Measurements from ENCODE around the gene SGCD.

The SGCD gene

DNA sequence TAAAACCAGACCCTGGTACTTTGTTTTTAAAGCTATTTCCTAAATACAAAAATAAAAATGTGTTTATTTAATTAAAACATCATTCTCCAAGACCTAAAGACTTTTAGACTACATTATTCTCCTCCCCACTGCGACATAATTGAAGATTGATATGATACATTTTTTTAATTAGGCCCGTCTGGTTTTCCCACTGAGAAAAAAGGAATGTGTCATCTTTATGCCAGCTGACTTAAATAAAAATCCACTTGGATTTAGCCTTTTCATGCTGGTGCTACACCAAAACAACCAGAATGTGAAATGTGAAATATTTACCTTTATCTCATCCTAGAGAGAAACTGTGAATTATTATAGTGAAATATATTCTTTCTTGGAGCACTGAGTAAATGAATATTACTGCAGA lies 367.6 kb downstream of the SGCD start:
- no peak for DNase-seq (ENCODE audit: extremely low spot score)
- TF ChIP-seq ARNT (IDR thresholded peaks at IDR 0.05) (no peak), FOXA1 (IDR thresholded peaks at IDR 0.05) (no peak), BHLHE40 (IDR thresholded peaks at IDR 0.05; ENCODE audit: borderline replicate concordance) (no peak), HDGF (IDR thresholded peaks at IDR 0.05; ENCODE audit: borderline replicate concordance) (no peak), LEF1 (IDR thresholded peaks at IDR 0.05; ENCODE audit: borderline replicate concordance) (no peak), ELF4 (IDR thresholded peaks at IDR 0.05) (no peak), CTBP1 (IDR thresholded peaks at IDR 0.05; ENCODE audit: borderline replicate concordance) (no peak), SP1 (IDR thresholded peaks at IDR 0.05) (no peak), SUZ12 (IDR thresholded peaks at IDR 0.05) (no peak), NFRKB (IDR thresholded peaks at IDR 0.05) (no peak), FOXM1 (IDR thresholded peaks at IDR 0.05; ENCODE audit: borderline replicate concordance) (no peak), ZNF384 (IDR thresholded peaks at IDR 0.05) (no peak), FOXK2 (IDR thresholded peaks at IDR 0.05) (no peak), TARDBP (IDR thresholded peaks at IDR 0.05) (no peak), L3MBTL2 (conservative IDR thresholded peaks at IDR 0.05) (no peak)
- TF ChIP-seq, protein P1, sequence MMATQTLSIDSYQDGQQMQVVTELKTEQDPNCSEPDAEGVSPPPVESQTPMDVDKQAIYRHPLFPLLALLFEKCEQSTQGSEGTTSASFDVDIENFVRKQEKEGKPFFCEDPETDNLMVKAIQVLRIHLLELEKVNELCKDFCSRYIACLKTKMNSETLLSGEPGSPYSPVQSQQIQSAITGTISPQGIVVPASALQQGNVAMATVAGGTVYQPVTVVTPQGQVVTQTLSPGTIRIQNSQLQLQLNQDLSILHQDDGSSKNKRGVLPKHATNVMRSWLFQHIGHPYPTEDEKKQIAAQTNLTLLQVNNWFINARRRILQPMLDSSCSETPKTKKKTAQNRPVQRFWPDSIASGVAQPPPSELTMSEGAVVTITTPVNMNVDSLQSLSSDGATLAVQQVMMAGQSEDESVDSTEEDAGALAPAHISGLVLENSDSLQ (IDR thresholded peaks at IDR 0.05) = no peak
- ChIA-PET CTCF (no interaction called here), POLR2A (no interaction called here)

- TF ChIP-seq TARDBP (IDR thresholded peaks at IDR 0.05) (no peak), FOXA1 (IDR thresholded peaks at IDR 0.05) (no peak), ARNT (IDR thresholded peaks at IDR 0.05) (no peak), NFRKB (IDR thresholded peaks at IDR 0.05) (no peak), ZNF384 (IDR thresholded peaks at IDR 0.05) (no peak), LEF1 (IDR thresholded peaks at IDR 0.05; ENCODE audit: borderline replicate concordance) (no peak), SUZ12 (IDR thresholded peaks at IDR 0.05) (no peak), FOXM1 (IDR thresholded peaks at IDR 0.05; ENCODE audit: borderline replicate concordance) (no peak), ELF4 (IDR thresholded peaks at IDR 0.05) (no peak), L3MBTL2 (conservative IDR thresholded peaks at IDR 0.05) (no peak)
- TF ChIP-seq, protein P1 (IDR thresholded peaks at IDR 0.05) = no peak
- ChIA-PET POLR2A (no interaction called here), CTCF (no interaction called here)
- no peak for DNase-seq (ENCODE audit: extremely low spot score)
Observed at GRCh38 chr5:156695774-156696173, 368.8 kb downstream of the SGCD start.

- DNase-seq (ENCODE audit: extremely low spot score) = no peak
- TF ChIP-seq, protein P1 (IDR thresholded peaks at IDR 0.05) = no peak
- no peak for TF ChIP-seq LEF1 (IDR thresholded peaks at IDR 0.05; ENCODE audit: borderline replicate concordance)
- TF ChIP-seq ELF4 (IDR thresholded peaks at IDR 0.05) = no peak
- no peak for TF ChIP-seq FOXA1 (IDR thresholded peaks at IDR 0.05)
- TF ChIP-seq SUZ12 (IDR thresholded peaks at IDR 0.05) = no peak
- no peak for TF ChIP-seq FOXM1 (IDR thresholded peaks at IDR 0.05; ENCODE audit: borderline replicate concordance)
- no peak for TF ChIP-seq NFRKB (IDR thresholded peaks at IDR 0.05)
- no peak for TF ChIP-seq L3MBTL2 (conservative IDR thresholded peaks at IDR 0.05)
- no peak for TF ChIP-seq TARDBP (IDR thresholded peaks at IDR 0.05)
- no peak for TF ChIP-seq ZNF384 (IDR thresholded peaks at IDR 0.05)
- TF ChIP-seq SP1 (IDR thresholded peaks at IDR 0.05) = no peak
- TF ChIP-seq BHLHE40 (IDR thresholded peaks at IDR 0.05; ENCODE audit: borderline replicate concordance) = no peak
- no peak for TF ChIP-seq CTBP1 (IDR thresholded peaks at IDR 0.05; ENCODE audit: borderline replicate concordance)
- TF ChIP-seq ARNT (IDR thresholded peaks at IDR 0.05) = no peak
- TF ChIP-seq HDGF (IDR thresholded peaks at IDR 0.05; ENCODE audit: borderline replicate concordance) = no peak
- POLR2A ChIA-PET = no interaction called here
- CTCF ChIA-PET = no interaction called here
Observed at GRCh38 chr5:156698323-156698722, 371.4 kb downstream of the SGCD start.

DNA sequence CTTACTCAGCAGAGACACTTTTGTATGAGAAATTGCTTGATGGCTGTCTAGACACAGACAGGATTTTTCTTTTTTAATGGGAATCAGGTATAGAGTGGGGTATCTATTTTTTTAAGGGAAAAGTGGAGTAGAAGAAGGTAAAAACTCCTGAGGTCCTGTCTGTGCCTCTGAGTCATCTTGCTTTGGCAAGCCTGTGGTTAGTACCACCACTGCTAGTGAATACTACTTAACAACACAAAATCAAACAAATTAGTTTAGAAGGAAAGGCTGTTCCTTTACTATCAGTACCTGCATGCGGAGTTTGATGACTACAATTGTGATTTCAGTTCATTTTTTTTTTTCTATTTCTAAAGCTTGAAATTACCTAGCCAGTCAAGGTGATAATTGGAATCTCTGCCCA lies 372.2 kb downstream of the SGCD start:
- TF ChIP-seq, protein P1 (IDR thresholded peaks at IDR 0.05) = no peak
- TF ChIP-seq SUZ12 (IDR thresholded peaks at IDR 0.05) (no peak), BHLHE40 (IDR thresholded peaks at IDR 0.05; ENCODE audit: borderline replicate concordance) (no peak), ELF4 (IDR thresholded peaks at IDR 0.05) (no peak), NFRKB (IDR thresholded peaks at IDR 0.05) (no peak), HDGF (IDR thresholded peaks at IDR 0.05; ENCODE audit: borderline replicate concordance) (no peak), CTBP1 (IDR thresholded peaks at IDR 0.05; ENCODE audit: borderline replicate concordance) (no peak), FOXK2 (IDR thresholded peaks at IDR 0.05) (no peak), SP1 (IDR thresholded peaks at IDR 0.05) (no peak), FOXM1 (IDR thresholded peaks at IDR 0.05; ENCODE audit: borderline replicate concordance) (no peak), FOXA1 (IDR thresholded peaks at IDR 0.05) (no peak), L3MBTL2 (conservative IDR thresholded peaks at IDR 0.05) (no peak), TARDBP (IDR thresholded peaks at IDR 0.05) (no peak)
- ChIA-PET CTCF (no interaction called here), POLR2A (no interaction called here)
- DNase-seq (ENCODE audit: extremely low spot score) = no peak

- DNase-seq (ENCODE audit: extremely low spot score) = no peak
- CTCF ChIA-PET = no interaction called here
- TF ChIP-seq ZNF384 (IDR thresholded peaks at IDR 0.05) (no peak), FOXM1 (IDR thresholded peaks at IDR 0.05; ENCODE audit: borderline replicate concordance) (no peak)
- POLR2A ChIA-PET = no interaction called here
Observed at GRCh38 chr5:156704139-156704538, 377.2 kb downstream of the SGCD start.

DNA sequence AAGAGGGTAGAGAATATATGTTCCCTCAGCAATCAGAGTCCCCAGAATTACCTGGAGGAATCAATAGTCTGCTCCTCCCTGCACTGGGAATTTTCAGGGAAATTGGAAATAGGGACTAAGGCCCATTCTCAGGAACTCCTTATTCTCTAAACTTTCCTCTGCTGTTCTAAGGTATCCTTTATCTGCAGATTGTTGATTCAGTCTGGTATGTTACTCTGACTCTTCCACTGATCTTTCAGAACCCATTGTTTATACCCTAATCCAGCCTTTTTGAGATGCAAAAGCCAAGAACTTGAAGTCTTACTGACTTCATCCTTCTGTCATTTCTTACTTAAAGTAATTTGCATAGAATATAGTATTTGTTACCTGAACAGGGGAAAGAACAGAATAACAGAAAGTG lies 379.7 kb downstream of the SGCD start:
- ChIA-PET CTCF (no interaction called here), POLR2A (no interaction called here)
- no peak for DNase-seq (ENCODE audit: extremely low spot score)
- TF ChIP-seq CTBP1 (IDR thresholded peaks at IDR 0.05; ENCODE audit: borderline replicate concordance) = no peak
- TF ChIP-seq TARDBP (IDR thresholded peaks at IDR 0.05) = no peak

All from HEK293T (cell line).